HG03439 (cell line): ENCODE data around the gene SYT7.

Experiments
- ATAC-seq: cut with Tn5 transposase; IDR thresholded peaks from one replicate; pipeline ENCODE4 v1.9.1; 2021; ENCODE audit warnings: mild to moderate bottlenecking, moderate library complexity; ENCODE audit not compliant: unreplicated experiment

Gene SYT7

DNA sequence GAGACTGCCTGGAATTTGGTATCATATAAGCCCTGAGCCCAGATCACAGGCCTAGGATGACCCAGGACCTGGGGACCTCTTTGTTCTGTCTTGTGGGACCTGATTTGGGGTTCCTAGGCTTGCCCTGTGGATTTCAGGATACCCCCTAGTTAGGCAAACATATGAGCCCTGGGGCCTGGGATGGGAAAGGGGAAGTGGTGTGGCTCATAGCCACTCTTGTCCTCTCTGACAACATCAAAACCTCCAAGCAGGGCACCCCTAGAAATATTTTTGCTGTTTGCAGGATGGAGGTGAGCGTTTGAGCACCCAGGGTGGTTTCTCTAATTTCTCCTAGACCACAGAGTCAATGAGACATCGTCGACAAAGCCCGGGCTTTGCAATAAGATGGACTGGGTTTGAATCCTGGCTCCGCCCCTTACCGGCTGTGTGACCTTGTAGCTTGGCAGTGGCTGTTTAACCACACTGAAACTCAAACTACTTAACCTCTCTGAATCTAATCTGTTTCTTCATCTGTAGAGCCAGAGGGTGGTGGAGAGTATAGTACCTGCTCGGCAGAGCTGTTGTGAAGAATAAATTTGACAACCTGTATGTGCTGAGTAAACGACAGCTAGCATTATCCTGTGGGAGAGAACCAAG lies 77.6 kb downstream of the SYT7 start:
- no peak for ATAC-seq

DNA sequence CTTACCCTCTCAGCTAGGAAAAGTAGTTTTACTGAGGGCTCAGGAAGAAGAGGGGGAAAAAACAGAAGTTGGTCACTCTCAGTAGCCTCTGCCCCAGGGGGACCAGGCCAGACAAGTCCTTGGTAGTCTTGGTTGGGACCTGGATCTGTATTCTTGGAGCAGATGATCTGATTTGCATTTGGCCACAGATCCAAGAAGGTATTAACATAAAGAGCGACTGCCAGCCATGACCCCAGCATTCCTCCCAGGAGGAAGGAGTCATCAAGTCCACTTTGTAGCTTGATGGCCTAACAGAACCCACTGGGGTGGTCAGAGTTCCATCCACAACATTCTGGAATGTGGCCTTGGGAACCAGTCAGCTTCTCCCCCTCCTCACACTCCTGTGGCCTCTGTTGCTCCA lies 78.4 kb downstream of the SYT7 start:
- ATAC-seq, result no peak

DNA sequence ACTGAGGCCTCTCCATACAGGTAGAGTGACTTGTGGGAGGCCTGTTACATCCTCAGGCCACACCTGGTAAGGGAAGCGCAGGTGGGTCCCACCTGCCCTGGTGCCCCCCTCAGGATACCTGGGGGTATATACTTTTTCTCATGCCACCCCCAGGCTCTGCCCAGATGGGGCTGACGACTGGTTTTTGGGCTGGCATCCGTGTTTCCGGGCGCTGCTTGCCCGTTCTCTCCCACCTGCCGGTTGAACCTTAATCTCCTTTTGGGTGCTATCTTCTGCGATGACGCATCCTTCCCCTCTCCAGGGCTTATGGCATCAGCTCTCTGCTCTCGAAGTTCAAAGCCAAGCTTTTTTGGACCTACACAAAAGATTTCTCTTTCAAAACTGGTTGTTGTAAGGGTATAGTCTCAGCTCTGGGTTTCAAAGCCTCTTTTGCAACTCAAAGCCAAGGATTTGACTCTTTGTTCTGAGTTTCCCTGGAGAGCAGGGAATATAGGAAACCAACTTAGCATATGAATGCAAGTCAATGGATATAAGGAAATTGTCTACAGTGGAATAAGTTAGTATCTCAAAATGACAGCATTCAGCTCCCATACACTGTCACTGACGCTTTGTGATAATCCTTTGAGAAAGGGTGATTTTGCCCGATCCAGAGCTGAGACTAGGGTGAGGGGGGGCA lies 80.9 kb downstream of the SYT7 start:
- ATAC-seq, result no peak

DNA sequence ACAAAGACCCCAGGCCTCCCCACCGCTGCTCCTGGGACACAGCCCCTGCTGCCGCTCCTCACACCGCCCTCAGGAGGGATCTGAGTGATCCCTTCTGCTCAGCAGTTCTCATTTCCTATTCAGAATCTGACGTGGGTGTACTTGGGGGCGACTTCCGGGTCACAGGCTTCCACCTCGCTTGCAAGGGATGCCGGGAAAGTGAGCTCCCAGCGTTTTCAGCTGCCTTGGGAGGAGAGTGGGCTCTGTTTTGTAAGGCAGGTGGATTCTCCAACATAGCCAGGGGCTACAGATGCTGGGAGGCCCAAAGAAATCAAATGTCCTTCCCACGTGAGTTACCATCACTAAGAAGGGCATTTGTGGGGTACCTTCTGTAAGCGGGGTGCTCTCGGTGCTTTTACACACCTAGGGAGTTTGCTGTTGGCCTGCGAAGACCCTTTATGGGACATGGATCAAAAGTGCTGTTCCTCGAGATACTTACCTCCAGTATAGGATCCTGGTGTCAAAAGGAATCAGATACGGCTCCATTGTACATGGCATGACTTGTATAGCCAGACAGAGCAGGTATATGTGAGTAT lies 82.0 kb downstream of the SYT7 start:
- ATAC-seq, result no peak

DNA sequence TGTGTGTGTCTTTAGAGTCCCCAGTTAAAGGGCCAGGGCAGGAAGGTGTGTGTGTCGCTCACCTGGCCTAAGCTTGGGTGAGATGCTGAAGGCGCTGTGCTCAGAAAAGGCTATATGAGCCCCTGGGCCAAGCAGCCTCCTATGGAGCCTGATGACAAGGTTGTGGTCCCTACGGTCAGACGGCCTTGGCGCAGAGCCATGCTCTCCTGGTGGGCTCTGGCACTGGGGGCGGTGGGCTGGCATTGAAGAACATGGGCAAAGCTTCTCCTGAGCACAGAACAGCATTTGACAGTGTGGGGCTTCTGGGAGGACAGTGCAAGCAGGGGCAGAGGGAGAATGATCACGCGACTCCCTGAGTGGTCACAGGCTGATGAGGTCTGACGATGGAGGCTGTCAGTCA lies 83.0 kb downstream of the SYT7 start:
- no peak for ATAC-seq

DNA sequence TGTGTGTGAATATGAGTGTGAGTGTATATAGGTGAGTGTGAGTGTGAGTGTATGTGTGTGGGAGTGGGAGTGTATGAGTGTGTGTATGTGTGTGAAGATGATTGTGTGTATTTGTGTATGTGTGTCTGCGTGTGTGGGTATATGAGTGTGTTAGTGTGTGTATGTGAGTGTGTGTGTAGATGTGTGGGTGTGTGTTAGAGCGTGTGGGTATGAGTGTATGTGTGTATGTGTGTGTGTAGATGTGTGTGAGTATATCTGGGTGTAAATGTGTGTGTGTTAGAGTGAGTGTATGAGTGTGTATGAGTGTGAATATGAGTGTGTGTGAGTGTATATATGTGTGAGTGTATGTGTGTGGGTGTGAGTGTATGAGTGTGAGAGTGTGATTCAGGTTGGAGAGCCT lies 83.4 kb downstream of the SYT7 start:
- no peak for ATAC-seq

DNA sequence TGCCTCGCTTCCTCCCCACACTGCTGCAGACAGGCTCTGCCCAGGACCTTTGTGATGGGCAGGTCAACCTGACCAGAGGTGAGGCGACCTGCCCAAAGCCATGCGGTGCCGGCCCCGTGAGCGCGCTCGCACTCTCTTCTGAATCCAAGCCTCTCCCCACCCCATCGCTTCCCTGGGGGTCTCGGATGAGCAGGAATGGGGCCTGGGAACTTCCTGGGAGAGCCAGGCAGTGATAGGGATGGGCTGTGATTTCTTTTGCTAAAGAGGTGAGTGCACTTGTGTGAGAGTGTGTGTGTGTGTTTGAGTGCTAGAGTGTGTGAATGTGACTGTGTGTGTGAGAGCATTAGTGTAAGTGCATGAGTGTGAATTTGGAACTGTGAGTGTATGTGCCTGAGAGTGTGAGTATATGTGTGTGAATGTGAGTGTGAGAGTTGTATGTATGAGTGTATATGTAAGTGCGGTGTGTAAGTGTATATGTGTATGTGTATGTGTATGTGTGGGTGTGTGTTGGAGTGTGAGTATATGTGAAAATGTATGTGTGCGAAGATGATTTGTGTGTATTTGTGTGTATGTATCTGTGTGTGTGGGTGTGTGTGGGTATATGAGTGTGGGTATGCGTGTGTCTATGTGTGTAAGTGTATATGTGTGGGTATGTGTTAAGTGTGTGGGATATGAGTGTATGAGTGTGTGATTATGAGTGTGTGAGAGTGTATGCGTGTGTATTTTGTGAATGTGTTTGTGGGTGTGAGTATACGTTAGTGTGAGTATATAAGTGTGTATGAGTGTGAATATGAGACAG lies 84.1 kb downstream of the SYT7 start:
- no peak for ATAC-seq

DNA sequence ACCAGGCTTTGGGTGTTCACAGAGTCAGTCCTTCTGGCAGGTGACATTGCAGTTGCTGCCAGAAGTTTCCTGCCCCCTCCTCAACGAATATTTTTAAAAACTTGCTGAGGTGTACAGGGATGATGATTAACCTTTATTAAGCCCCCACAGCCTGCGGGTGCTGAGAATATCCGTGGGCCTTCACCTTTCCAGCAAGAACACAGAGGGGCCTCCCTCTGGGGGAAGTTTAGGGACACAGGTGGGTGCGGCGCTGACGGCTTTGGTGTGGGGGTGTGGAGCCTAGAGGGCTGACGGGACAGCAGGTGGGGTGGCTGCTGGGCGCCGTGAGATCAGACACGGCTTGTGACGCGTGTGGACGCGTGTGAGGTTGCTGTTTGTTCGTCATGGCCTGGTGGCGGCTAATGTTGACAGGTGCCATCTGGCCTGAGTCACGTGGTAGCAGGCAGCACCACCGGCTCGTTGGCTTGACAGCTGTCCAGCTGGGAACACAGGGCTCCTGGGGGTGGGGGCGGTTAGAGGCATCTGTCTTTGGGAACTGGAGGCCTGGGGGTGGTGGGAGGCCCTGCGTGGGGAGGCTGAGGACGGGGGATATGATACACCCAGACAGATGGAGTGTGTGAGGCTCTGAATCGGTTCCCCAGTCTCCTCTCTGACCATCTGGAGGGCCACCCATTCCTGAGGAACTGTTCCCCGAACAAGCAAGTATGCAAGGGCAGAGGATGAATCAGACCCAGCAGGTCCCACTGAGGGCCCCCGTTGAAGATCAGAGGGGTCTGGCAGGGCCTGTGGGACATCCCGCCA lies 84.9 kb downstream of the SYT7 start:
- ATAC-seq, result no peak

DNA sequence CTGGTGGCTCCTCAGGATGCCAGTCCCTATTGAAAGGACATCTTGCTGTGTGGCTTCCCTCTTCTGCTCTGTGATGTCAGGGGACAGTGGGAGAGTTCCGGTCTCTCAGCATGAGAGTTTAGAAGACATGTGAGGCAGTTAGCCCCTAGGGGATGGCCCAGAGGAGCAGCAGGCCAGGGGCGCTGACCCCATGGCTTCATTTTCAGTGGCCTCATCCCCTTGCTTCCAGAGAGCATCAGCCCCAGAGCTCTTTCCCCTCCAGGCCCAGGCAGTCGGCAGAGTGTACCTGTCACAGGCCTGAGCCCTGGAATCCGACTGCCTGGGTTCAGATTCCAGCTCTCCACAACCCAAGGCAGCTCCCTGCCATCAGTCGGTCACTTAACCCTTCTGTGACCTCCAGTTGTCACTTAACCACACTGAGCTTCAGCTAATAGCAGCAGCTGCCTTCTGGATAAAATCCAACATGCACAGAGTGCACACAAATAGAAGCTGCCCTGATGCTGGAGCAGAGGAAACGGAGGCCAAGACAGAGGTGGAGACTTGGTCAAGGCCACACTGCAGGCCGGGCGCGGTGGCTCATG lies 86.4 kb downstream of the SYT7 start:
- no peak for ATAC-seq

DNA sequence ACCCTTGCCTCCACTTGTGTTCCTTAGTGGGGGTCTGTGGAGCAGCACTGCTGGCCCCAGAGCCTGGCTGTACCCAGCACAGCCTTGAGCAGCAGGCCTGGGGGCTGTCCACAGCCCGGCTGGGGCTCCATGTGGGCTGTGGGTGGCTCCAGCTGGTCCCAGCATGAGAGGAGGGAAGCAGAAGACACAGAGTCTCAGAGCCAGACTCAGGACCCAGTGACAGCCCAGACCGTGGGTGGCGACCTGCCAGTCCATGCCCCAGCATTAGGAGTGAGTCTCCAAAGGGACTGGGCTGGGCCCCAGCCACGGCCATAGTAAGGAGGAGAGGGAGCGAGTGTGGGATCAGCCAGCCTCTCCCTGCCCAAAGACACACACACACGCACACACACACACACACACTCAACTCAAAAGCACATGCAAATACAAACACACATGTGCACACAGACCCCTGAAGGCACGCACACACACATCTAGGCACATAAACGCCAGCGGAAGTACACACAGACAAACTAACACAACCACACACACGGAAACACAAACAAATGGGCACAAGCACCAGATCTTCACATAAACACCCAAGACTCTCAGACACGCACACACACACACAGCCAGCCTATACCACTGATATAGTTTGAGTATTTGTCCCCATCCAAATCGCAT lies 89.0 kb downstream of the SYT7 start:
- no peak for ATAC-seq

DNA sequence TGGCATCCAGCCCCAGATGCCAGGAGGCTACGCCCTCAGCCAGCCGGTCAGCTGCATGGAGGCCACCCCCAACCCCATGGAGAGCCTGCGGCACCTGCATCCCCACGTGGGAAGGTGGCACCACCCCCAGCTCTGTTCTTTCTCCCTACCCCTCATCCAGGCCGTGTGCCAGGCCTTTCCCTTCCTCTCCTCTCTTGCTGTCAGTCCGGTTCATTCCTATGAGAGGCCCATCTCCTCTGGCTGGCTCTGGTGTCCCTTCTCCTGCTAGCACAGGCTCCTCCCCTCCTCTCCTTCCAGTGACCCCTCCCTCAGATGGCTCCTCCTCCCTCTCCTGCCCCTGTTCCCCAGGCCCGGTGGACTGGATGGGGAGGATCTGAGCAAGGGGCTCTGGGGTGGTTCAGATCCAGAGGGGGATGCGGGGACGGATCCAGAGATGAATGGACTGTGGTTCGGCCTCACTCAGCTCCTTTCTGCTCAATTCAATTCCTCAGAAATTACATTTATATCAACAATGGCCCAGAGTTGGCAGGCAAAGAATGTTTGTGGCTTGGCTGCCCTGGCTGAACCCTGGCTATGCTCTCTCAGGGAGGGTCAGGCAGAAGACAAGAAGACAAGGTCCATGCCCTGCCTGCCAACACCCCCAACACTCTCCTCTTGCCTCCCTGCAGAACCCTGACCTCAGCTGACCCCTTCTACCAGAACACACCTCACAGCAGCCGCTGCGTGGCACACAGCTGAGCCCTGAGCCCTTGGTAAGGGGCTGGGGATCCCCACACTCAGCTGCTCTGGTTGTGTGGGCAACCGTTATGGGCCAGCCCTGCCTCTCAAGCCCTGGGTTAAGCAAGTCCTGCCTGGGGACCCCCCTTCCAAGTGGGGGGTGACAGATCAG lies 90.8 kb downstream of the SYT7 start:
- ATAC-seq, result no peak

DNA sequence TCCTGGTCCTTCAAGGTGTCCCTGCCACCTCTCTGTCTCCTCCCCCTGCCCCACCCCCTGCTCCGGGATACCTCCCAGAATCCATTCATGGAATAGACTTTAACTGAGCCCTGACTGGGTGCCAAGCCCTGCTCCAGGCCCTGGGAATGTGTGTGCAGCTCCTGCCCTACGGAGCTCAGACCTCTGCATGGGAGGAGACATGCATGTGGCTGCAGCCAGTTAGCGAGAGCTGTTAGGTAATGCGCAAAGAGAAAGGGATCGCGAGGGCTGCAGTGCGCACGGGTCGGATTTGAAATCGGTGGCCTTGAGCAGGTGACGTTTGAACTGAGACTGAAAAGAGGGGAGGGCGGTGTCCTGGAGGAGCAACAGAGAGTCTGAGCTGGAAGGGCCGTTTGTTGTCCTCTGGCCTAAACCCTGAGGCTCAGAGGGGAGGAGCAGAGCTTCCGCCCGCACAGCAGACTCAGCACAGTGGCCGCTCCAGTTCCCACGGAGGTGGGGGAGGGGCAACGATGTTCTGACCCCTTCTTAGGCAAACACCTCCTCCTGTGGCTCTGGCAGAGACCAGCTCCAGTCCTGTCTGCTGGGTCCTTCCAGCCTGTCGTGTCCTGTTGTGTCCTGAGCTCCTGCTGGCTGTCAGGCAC lies 92.1 kb downstream of the SYT7 start:
- no peak for ATAC-seq

DNA sequence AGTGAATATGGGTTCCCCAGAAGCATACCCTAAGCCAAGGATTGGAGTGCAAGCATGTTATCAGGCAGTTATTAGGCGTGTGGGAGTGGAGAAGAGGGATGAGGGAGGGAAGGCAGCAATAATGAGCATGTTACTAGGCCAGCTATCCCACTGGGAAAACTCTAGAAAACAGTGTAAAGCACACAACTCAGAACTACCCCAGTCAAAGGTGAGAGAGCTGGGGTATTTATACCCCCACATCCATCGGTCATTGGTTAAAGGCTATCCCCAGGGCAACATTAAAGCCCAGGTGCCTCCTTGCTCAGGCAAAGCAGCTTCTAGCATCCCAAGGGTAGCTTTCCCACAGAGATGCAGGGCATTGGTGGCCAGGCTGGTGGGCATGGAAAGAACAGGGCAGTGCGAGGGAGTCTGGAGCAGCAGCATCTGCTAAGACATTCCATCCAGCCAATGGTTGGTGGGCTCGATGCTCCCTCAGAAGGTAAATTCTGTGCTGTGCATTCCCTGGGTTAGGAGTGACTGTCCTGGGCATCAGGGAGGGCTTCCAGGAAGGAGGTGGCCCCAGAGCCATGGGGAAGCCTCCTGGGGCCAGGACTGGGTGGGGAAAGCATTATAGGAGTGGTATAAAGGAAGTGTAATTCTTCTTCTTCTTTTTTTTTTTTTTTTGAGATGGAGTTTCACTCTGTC lies 93.4 kb downstream of the SYT7 start:
- no peak for ATAC-seq

DNA sequence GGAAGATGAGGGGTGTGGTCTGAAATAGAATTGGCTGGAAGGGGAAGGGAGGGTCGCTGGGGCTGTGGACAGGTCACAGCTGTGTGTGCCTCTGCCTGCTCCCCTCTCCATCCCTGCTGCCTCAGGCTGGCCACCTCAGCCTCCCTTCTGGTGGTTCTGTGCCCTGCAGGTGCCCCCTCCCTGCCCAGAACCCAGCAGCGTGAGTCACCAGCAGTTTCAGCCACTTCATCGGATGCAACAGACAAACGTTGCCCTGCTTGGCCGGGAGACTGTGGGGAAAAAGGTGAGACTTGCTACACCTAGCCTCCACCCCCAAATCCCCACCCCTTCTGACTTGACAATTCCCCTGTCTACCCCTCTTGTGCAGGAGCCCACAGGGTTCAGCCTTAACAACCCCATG lies 94.1 kb downstream of the SYT7 start:
- no peak for ATAC-seq

DNA sequence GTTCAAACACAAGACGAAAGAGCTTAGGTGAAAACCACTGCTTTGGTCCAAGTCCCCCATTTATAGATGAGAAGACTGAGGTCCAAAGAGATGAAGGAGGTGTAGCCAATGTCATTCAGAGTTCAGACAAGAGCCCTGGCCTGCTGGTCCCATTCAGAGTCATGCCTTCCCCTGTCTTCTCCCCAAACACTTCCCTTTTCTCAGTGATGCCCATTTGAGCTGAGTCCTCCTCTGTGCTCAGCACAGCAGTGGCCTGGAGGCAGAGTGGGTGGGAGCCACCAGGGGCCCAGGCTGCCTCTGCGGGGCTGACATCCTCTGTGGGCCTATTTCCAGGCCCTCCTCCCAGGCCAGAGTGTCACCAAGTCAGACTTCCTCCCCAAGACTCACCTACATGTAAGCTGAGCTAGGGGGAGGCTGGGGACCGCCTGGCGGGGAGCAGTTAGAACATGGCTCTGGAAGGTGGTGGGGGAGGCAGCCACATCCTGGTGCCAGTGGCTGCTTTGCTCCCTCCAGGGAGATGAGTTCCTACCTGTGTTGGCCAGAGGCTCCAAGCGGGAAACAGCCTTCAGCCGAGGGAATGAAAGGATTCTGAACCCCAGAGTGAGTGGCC lies 94.8 kb downstream of the SYT7 start:
- no peak for ATAC-seq

DNA sequence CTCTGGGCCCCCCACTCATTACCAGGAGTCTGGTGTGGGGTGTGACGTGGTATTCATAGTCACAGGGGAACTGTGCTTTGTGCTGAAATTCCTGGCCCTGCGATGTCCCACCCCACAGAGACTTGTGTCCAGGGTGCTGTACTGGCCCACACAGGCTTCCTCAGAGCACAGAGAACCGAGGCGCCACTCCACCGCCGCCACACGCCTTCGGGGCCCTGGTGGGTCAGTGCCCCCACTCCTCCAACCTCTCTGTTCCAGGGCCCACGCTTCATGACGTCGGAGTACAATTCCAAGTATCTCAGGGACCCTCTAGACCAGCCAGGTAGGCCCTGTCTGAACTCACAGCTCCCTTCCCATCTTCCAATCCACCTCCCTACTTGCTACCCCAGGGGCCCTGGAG lies 95.8 kb downstream of the SYT7 start:
- no peak for ATAC-seq

DNA sequence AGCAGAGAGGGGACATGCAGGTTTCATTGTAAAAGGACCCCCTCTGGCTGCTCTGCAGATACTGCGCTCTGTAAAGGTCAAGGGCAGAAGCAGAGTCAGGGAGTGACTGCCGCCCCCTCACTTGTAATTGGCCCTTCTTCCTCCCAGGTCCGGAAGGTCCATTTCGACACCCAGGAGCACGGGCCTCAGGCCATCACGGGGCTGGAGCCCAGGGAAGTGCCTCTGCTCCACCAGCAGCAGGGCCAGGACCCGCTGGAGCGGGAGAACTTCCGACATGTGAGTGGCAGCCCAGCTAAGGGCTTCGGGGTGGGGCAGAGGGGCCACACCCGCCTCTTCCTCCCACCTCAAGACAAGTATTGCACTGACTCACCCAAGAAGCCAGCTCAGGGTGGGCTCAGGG lies 96.3 kb downstream of the SYT7 start:
- ATAC-seq, result no peak

DNA sequence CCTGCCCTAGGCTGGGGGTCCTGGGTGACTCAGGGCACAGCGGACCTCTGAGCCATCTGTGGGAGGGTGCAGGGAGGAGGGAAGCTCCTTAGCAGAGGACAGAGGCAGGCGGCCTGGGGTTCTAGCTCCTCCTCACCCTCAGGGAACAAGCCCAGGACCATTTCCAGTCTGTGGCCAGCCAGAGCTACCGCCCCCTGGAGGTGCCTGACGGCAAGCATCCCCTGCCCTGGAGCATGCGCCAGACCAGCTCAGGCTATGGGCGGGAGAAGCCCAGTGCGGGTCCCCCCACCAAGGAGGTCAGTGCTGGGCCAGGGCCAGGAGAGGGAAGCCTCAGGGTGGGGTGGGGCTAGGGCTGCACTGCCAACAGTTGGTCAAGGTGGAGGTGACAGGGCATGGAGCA lies 98.4 kb downstream of the SYT7 start:
- ATAC-seq, result no peak
